Measurements from ENCODE around the gene ADARB2. TPM values are rescaled to one million over a fixed set of nuclear protein-coding genes. Genes with fewer than 3 reads are reported as not detected.

ADARB2 gene
- total and polyA plus RNA-seq, 10 of the 15 experiments (the other 5 are each of a cell fraction or from before 2014, with no cell fraction given), result 0.02 to 4.1 (median 0.76) TPM

DNA sequence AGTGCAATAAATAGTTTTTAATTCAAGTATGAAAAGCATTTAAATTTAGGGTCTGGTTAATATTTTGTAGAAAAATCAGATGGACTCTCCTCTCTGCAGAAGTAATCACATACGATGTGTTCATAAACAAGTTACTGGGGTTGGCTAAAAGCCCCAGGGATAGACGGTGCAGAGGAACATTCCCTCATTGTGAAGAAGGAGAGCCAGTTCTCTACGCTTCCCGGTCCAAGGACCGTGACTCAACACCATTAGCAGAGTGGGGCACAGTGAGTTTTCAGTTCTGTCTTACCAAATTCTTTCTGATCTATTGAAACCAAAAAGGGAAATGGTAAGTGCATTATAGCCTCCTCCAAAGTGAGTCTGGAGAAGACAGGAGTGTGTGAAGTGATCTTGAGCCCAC is 353.3 kb downstream of the ADARB2 start (continued):
- TF ChIP-seq SMARCA5 (IDR thresholded peaks at IDR 0.05) (no peak), ZZZ3 (IDR thresholded peaks at IDR 0.05; ENCODE audit: control insufficient read depth, insufficient read length, low read depth) (no peak)

DNA sequence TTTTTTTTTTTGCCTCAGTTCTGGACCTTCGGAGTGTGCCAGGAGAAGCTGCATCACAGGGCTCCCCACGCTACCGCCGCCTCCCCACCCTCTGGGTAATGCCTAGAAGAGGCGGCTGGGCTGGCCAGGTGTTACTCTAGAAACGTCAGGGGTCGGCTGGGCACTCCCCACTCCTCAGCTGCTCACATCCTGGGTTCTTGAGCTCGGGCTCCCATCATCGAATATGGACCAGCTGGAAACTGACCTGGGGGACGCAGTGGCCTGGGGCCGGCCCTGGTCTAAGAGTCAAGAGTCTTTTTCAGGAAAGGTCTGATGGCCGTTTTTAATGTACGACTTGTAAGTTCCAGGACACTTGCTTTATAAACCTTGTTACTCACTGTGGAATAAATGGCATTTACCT is 354.6 kb downstream of the ADARB2 start:
- ChIA-PET POLR2A (no interaction called here), RAD21 (ENCODE audit: unreplicated experiment) (no interaction called here), CTCF (interaction anchor here (1.4 kb wide), 1 partner anchor 14 kb away, joined by 5 read pairs; no protein-coding TSS in a partner anchor), SMC1A (ENCODE audit: uncharacterized antibody, unreplicated experiment) (no interaction called here)
- DNase-seq (ENCODE audit: low read depth, low spot score), result no peak
- no peaks in the 10 kb centered on the region for H3K79me2 ChIP-seq (ENCODE audit: control insufficient read depth, insufficient read depth, low read length)
- H2AFZ ChIP-seq (ENCODE audit: control insufficient read depth, low read depth, low read length), result no peak overlapping the region
- no peaks in the 10 kb centered on the region for H3K9me3 ChIP-seq (replicated peaks; ENCODE audit: control insufficient read depth, insufficient read depth, low read length)
- H3K4me2 ChIP-seq (ENCODE audit: control insufficient read depth, insufficient read depth), result no peak overlapping the region
- H4K20me1 ChIP-seq (ENCODE audit: control insufficient read depth, insufficient read depth), result no peaks in the 10 kb centered on the region
- no peak for ATAC-seq
- no peaks in the 10 kb centered on the region for H3K36me3 ChIP-seq (ENCODE audit: control insufficient read depth in 2 of 2, insufficient read depth in 2 of 2, low read length in 1 of 2)
- no TSS peak for BruUV-seq (replicated peaks)
- no peak overlapping the region for H3K27ac ChIP-seq (ENCODE audit: control insufficient read depth, insufficient read depth)
- no peak for FAIRE-seq
- intact Hi-C loops (cut with micrococcal nuclease; ENCODE audit: unreplicated experiment), result no loop called here
- in situ Hi-C loops (cut with MboI), result no loop called here
- H3K9ac ChIP-seq (ENCODE audit: control insufficient read depth, insufficient read depth, low read length), result no peak overlapping the region
- TF ChIP-seq CHD4 (IDR thresholded peaks at IDR 0.05) (no peak), JUNB (IDR thresholded peaks at IDR 0.05) (no peak), EP300 (IDR thresholded peaks at IDR 0.05; ENCODE audit: borderline replicate concordance in 1 of 2, control insufficient read depth in 1 of 2, low read depth in 2 of 2, low read length in 2 of 2) (no peak), RAD21 (IDR thresholded peaks at IDR 0.05; ENCODE audit: insufficient read depth, low read depth, low read length) (no peak), ZNF384 (IDR thresholded peaks at IDR 0.05; ENCODE audit: borderline replicate concordance, low read depth, low read length) (no peak), ZZZ3 (IDR thresholded peaks at IDR 0.05; ENCODE audit: control insufficient read depth, insufficient read length, low read depth) (no peak), TCF3 (IDR thresholded peaks at IDR 0.05; ENCODE audit: borderline replicate concordance, insufficient read depth, low read depth, low read length) (no peak), LARP7 (IDR thresholded peaks at IDR 0.05) (no peak), SMARCA5 (IDR thresholded peaks at IDR 0.05) (no peak), ZNF274 (IDR thresholded peaks at IDR 0.05; ENCODE audit: insufficient read depth, insufficient read length) (no peak)
- TF ChIP-seq, protein P1, sequence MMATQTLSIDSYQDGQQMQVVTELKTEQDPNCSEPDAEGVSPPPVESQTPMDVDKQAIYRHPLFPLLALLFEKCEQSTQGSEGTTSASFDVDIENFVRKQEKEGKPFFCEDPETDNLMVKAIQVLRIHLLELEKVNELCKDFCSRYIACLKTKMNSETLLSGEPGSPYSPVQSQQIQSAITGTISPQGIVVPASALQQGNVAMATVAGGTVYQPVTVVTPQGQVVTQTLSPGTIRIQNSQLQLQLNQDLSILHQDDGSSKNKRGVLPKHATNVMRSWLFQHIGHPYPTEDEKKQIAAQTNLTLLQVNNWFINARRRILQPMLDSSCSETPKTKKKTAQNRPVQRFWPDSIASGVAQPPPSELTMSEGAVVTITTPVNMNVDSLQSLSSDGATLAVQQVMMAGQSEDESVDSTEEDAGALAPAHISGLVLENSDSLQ (IDR thresholded peaks at IDR 0.05), result no peak
- WGBS (ENCODE audit: insufficient coverage, insufficient replicate concordance, low lambda C conversion rate, missing lambda C conversion rate), result 31% methylated on average over 9 of the region's 13 CpGs
- no peak overlapping the region for H3K4me3 ChIP-seq
- H3K4me1 ChIP-seq (ENCODE audit: control insufficient read depth, insufficient read depth, low read length), result no peaks in the 10 kb centered on the region
- H3K27me3 ChIP-seq (replicated peaks in 1 of 2; ENCODE audit: control insufficient read depth in 2 of 2, insufficient read depth in 2 of 2, low read length in 1 of 2), result no peaks in the 10 kb centered on the region

All from GM12878 (cell line).